ENCODE measurements around the gene TBCK.
"Not testable (repeated sequence)": the region's sequence is repeated elsewhere in the genome, so short reads cannot be mapped to it uniquely, and the experiment has no call there.

TBCK gene

GRCh38 chr4:106315968-106316772 lies at the start of gene TBCK, which contains the start of gene AIMP1:
TBCK (minus strand) TSS chr4:106316209; CDS start chr4:106308960, 7,249 bp downstream.
AIMP1 (plus strand) TSS chr4:106316550; CDS start chr4:106325010, 8,460 bp downstream.
- peak; percentile 52 for DNase-seq

- no peak for DNase-seq
Measured at GRCh38 chr4:106365613-106366012, 49.6 kb upstream of the TBCK start.

- peak; percentile 40 for DNase-seq
Measured at GRCh38 chr4:106364282-106364681, 48.3 kb upstream of the TBCK start.

- no peak for DNase-seq
Measured at GRCh38 chr4:106362086-106362825, 46.2 kb upstream of the TBCK start.

GRCh38 chr4:106358899-106359298 lies 42.9 kb upstream of the TBCK start:
- no peak for DNase-seq

DNA sequence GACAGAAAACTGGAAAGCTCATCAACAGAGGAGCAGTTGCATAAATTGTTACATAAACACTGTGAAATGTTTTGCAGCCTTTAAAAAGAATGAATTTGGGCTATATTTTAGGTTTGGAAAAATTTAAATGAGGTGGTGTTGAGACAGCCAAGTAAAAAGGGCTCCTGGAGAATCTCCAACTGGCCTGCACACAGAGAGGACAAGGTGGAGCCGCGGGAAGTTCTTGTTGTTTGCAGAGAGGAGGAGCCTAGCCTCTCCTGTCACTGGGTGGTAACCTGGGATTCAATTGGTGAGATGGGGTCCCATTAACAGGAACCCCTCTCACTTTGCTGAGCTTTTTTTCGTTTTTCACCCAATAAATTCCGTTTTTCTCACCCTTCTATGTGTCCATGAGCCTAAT lies 39.2 kb upstream of the TBCK start:
- DNase-seq: no peak

GRCh38 chr4:106353786-106354185 lies 37.8 kb upstream of the TBCK start:
- no peak for DNase-seq

DNA sequence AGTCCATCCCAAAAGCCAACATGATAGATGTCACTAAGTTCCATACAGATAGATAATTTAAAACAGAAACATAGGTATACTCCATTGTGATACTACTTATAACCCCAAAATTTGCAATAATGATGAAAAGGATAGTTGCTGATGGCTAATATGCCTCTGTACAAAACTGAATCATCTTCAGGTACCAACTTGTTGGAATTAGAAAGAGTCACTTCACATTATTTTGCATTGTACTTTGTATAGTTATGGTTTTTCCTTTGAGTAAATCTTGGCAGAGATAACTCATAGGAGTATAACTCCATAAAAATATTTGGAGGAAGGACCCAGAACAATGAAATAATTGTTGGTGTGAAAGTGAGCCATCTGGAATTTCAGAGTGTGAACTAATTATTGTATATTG lies 35.0 kb upstream of the TBCK start:
- DNase-seq: no peak

GRCh38 chr4:106347167-106347566 lies 31.2 kb upstream of the TBCK start:
- no peak for DNase-seq

GRCh38 chr4:106344647-106344970 lies 28.6 kb upstream of the TBCK start:
- DNase-seq: no peak

- DNase-seq: no peak
Measured at GRCh38 chr4:106343865-106344646, 28.0 kb upstream of the TBCK start.

- no peak for DNase-seq
Measured at GRCh38 chr4:106340774-106341173, 24.8 kb upstream of the TBCK start.

DNA sequence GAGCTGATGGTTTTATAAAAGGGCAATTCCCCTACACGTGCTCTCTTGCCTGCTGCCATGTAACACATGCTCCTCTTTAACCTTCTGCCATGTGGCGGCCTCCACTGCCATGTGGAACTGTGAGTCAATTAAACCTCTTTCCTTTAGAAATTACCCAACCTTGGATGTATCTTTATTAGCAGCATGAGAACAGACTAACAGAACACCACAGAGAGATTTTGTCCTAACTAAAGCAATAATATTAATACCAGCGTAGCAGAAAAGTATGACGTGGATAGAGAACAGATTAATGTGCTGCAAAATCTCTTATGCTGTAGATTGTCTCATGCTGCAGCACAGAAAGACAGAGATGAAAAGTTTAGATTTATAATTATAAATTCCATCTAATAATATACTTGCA lies 23.4 kb upstream of the TBCK start:
- DNase-seq: no peak

- DNase-seq: no peak
Measured at GRCh38 chr4:106338671-106339070, 22.7 kb upstream of the TBCK start.

DNA sequence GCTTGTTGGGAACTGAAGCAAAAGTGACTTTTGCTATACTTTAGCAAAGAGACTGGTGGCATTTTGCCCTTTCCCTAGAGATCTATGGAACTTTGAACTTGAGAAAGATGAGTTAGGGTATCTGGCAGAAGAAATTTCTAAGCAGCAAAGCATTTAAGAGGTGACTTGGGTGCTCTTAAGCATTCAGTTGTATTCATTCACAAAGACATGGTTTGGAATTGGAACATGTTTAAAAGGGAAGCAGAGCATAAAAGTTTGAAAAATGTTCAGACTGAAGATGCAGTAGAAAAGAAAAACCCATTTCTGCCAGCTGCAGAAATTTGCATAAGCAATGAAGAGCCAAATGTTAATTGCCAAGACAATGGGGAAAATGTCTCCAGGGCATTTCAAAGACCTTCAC lies 21.9 kb upstream of the TBCK start:
- no peak for DNase-seq

DNA sequence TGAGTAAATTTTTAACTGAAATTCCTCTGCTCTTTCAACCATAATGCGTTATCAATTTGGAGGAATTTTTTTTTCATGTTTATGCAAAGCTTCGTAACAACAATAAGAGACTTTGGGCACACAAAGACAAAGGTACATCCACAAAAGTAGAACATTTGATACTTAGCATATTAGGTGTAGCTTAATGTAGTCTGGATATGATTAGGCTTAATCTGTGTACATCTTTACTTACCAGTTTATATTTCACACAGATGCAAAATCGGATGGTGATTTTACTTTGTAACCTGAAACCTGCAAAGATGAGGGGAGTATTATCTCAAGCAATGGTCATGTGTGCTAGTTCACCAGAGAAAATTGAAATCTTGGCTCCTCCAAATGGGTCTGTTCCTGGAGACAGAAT lies 20.6 kb upstream of the TBCK start:
- DNase-seq: no peak

- no peak for DNase-seq
Measured at GRCh38 chr4:106334741-106335470, 18.9 kb upstream of the TBCK start.

DNA sequence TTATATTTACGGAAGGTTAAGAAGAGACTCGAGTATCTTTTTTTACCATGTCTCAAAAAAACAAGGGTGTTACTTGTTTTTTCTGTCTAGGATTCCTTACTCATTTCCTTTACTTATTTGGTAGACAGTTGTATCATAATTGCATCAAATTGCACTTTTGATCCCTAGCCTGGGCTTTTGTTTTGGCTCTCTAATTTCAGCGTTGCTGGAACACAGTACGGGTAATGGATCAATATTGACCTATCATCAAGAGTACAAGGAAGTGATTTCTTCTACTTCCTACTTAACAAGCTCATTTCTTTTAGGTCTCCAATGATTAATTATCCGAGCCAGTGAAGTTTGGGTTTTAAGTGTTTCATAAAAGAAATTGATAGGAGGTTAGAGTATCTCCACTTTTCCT lies 17.2 kb upstream of the TBCK start:
- DNase-seq: no peak

DNA sequence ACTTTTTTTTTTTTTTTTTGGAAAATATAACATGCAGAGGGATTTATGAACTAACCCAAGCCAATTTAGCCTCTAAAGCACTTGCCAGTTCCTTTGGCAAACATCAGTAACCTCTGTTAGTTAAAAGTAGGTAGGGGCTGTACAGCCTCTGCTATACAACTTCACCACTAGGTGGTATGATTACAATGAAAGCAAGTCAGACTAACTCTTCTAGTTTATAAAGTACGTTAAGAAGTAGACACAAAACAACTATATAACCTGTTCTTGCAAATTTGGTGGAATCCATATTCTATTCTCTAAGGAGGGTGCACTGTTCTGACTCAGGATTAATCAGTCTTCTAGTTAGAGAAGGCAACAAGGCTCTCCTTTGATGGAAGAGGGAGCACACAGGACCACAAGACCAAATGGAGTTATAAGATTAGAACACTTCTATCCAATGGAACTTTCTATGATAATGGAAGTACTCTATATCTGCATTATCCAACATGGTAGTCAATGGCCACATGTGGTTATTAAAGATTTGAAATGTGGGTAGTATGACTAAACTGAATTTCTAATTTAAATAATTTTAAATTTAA lies 13.1 kb upstream of the TBCK start:
- DNase-seq: peak; percentile 0

DNA sequence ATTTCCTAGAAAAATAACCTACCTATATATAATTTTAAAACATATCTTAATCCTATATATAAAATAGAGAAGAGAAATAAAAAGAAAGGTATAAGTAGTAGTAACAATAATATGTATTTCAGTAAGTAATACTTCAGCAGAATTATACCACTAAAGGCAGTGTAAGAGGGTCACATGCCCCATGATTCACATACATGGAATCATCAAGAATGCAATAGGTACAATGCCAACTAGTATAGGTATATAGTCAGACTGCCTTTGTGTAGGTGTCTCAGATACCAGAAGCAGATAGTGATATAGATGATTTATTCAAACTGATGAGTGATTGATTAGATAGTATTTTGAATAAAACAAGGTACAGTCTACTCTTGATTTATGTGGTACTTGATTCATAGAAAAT lies 9.8 kb upstream of the TBCK start:
- DNase-seq: no peak

DNA sequence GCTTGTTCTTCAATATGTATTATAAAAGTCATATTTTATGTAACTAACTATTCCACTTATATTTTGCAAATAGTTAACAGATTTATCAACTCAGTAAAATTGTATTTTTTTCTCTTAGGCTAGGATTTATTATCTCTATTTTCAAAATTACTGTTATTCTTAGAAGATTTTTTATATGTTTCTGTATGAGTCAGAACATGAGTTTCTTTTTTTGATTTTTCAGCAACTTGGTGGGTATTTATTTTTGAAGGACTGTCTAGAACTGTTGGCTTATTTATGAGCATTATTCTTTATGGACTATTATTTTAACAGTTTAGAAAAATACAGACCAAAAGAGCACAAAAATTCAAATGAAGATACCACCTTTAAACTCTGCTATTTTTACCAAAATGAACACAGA lies 7.1 kb upstream of the TBCK start:
- DNase-seq: no peak

DNA sequence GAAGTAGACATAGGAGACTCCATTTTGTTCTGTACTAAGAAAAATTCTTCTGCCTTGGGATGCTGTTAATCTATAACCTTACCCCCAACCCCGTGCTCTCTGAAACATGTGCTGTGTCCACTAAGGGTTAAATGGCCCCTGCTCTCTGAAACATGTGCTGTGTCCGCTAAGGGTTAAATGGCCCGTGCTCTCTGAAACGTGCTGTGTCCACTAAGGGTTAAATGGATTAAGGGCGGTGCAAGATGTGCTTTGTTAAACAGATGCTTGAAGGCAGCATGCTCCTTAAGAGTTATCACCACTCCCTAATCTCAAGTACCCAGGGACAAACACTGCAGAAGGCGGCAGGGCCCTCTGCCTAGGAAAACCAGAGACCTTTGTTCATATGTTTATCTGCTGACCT lies 5.8 kb upstream of the TBCK start:
- DNase-seq: not testable (repeated sequence)

DNA sequence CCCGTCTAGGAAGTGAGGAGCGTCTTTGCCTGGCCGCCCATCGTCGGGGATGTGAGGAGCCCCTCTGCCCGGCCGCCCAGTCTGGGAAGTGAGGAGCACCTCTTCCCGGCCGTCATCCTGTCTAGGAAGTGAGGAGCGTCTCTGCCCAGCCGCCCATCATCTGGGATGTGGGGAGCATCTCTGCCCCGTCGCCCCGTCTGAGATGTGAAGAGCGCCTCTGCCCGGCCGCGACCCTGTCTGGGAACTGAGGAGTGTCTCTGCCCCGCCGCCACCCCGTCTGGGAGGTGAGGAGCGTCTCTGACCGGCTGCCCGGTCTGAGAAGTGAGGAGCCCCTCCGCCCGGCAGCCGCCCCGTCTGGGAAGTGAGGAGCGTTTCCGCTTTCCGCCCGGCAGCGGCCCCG lies 5.2 kb upstream of the TBCK start:
- DNase-seq: not testable (repeated sequence)
